Spleen (tissue), 11 donors: ENCODE measurements around the gene LEUTX. TPM values are rescaled to one million over a fixed set of nuclear protein-coding genes. Genes with fewer than 3 reads are reported as not detected.
"Not testable (repeated sequence)": the region's sequence is repeated elsewhere in the genome, so short reads cannot be mapped to it uniquely, and the experiment has no call there.

Experiments used
- DNase-seq: peaks from one replicate; pipeline ENCODE4 v3.0.0-alpha.2; 2020
- H3K27ac ChIP-seq, 8 donors: fragments of 200-600 bp; sonication (generic) in 7 of 8; 1 replicate in 4 of 8; 2 replicates in 4 of 8; pipeline versions ENCODE4 v1.5.0 to v1.8.0; 2016 to 2021; ENCODE audit warnings: inconsistent platforms in 4 of 8, mild to moderate bottlenecking in 4 of 8, moderate library complexity in 1 of 8
- H3K27me3 ChIP-seq, 7 donors: fragments of 200-600 bp; sonication (generic) in 6 of 7; replicated peaks in 1 of 7; 1 replicate in 4 of 7; 2 replicates in 3 of 7; pipeline versions ENCODE4 v1.5.0 to v1.8.0; 2016 to 2021; ENCODE audit warnings: inconsistent platforms in 3 of 7, mild to moderate bottlenecking in 1 of 7
- H3K36me3 ChIP-seq, 6 donors: fragments of 200-600 bp; sonication (generic) in 5 of 6; 1 replicate in 4 of 6; 2 replicates in 2 of 6; pipeline versions ENCODE4 v1.5.0 to v1.8.0; 2016 to 2021; ENCODE audit warnings: inconsistent platforms in 2 of 6
- H3K4me1 ChIP-seq, 6 donors: fragments of 200-600 bp; sonication (generic) in 5 of 6; 1 replicate in 3 of 6; 2 replicates in 3 of 6; pipeline versions ENCODE4 v1.5.0 to v1.8.0; 2016 to 2021; ENCODE audit warnings: inconsistent platforms in 3 of 6
- H3K4me3 ChIP-seq, 8 donors: fragments of 200-600 bp; sonication (generic) in 7 of 8; 1 replicate in 4 of 8; 2 replicates in 4 of 8; pipeline versions ENCODE4 v1.5.0 to v1.8.0; 2016 to 2021; ENCODE audit warnings: inconsistent platforms in 4 of 8, mild to moderate bottlenecking in 4 of 8, moderate library complexity in 2 of 8
- H3K9me3 ChIP-seq, 8 donors: fragments of 200-600 bp; sonication (generic) in 7 of 8; 1 replicate in 4 of 8; 2 replicates in 4 of 8; pipeline versions ENCODE4 v1.5.0 to v1.8.0; 2016 to 2021; ENCODE audit warnings: inconsistent platforms in 4 of 8
- CTCF ChIP-seq, 11 experiments: fragments of 200-600 bp in 7 of 11; fragments of 450-650 bp in 4 of 11; sonication (generic) in 4 of 11; IDR thresholded peaks in 8 of 11; conservative IDR thresholded peaks in 3 of 11; 1 replicate in 7 of 11; 2 replicates in 4 of 11; pipeline versions ENCODE4 v1.4.0 to v1.8.0; 2016 to 2021; ENCODE audit warnings: antibody characterized with exemption in 11 of 11, inconsistent platforms in 4 of 11, mild to moderate bottlenecking in 1 of 11
- POLR2A ChIP-seq, 3 donors: fragments of 450-650 bp; IDR thresholded peaks; one replicate each; pipeline ENCODE4 v1.5.1; 2017; ENCODE audit warnings: antibody characterized with exemption in 3 of 3, mild to moderate bottlenecking in 1 of 3
- POLR2AphosphoS5 ChIP-seq, 3 donors: sonication (generic); formaldehyde crosslinking; IDR thresholded peaks; one replicate each; pipeline ENCODE4 v1.5.1; 2017; ENCODE audit warnings: antibody characterized with exemption in 3 of 3
- WGBS, 5 donors: extraction: QIAGEN DNeasy Blood & Tissue Kit in 3 of 5; methylation state at CpG; one replicate each; pipeline versions ENCODE4 v1.1.5 to v1.1.7; 2013 to 2018; 5-methylcytosine and 5-hydroxymethylcytosine counted together
- intact Hi-C: fragments of 100-400 bp; cut with DNase I; formaldehyde crosslinking; loops from one replicate; pipeline ENCODE4 v1.15.0; 2023; ENCODE audit warnings: low total_unique reads
- polyA plus RNA-seq, 3 donors: library from polyadenylated mRNA; stranded (reverse); fragments of 200-250 nt; gene quantifications; one replicate each; pipeline ENCODE4 v1.2.1, GENCODE V29; 2013
- total RNA-seq, 7 donors: library from RNA; depleted of rRNA in 3 of 7; stranded (reverse); fragments of >200 nt in 3 of 7; fragmentation: NEBNext Ultra II Directional in 4 of 7; extraction: Animal tissue kit (Norgen Biotek cat#: 25700) in 4 of 7; gene quantifications; one replicate each; pipeline versions ENCODE4 v1.1.0 to v1.2.1, GENCODE V29; 2016 to 2021
- donor health status: healthy with polysubstance abuse.
- donor health status: DM: no; HTN: no; CAD: no; lungs with moderate emphysema.
- donor health status: DM: no; HTN: no; CAD: no.
- donor health status: Bipolar disorder and iron deficiency.
- donor health status: healthy.
- donor health status: DM: no; HTN: no; CAD: no.
- donor health status: DM: yes; HTN: yes; CAD: no.

Gene LEUTX
- total and polyA plus RNA-seq, 10 donors, result not detected

GRCh38 chr19:39802958-39803357 lies 24.3 kb downstream of the LEUTX start:
- no peak overlapping the region for H3K4me3 ChIP-seq
- no peaks in the 10 kb centered on the region for H3K9me3 ChIP-seq
- 40 to 59% (median 45%) methylated on average over 4 of the region's 4 CpGs for WGBS, 5 donors
- H3K27ac ChIP-seq, result no peak overlapping the region
- H3K36me3 ChIP-seq, result no peaks in the 10 kb centered on the region
- intact Hi-C loops, result no loop called here
- H3K27me3 ChIP-seq, result peaks cover 0 to 25% (median 0%) of the 10 kb centered on the region in 7 donors
- H3K4me1 ChIP-seq, result no peaks in the 10 kb centered on the region
- DNase-seq, result no peak
- TF ChIP-seq POLR2A (IDR thresholded peaks at IDR 0.05) (no peak), CTCF (IDR thresholded peaks at IDR 0.05 in 8 of 11, conservative IDR thresholded peaks at IDR 0.05 in 3 of 11) (no peak), POLR2AphosphoS5 (IDR thresholded peaks at IDR 0.05) (no peak)

GRCh38 chr19:39805104-39805503 lies 26.4 kb downstream of the LEUTX start:
- no peaks in the 10 kb centered on the region for H3K4me1 ChIP-seq
- no peak overlapping the region for H3K4me3 ChIP-seq
- H3K27ac ChIP-seq, result no peak overlapping the region
- TF ChIP-seq CTCF (IDR thresholded peaks at IDR 0.05 in 8 of 11, conservative IDR thresholded peaks at IDR 0.05 in 3 of 11) (no peak), POLR2A (IDR thresholded peaks at IDR 0.05) (no peak), POLR2AphosphoS5 (IDR thresholded peaks at IDR 0.05) (no peak)
- H3K27me3 ChIP-seq, result peaks cover 0 to 25% (median 0%) of the 10 kb centered on the region in 7 donors
- no peak for DNase-seq
- 40 to 73% (median 65%) methylated on average over 5 of the region's 5 CpGs for WGBS, 5 donors
- H3K9me3 ChIP-seq, result no peaks in the 10 kb centered on the region
- intact Hi-C loops, result no loop called here
- no peaks in the 10 kb centered on the region for H3K36me3 ChIP-seq

- 84 to 88% (median 86%) methylated on average over 5 of the region's 5 CpGs for WGBS, 5 donors
- TF ChIP-seq POLR2AphosphoS5 (IDR thresholded peaks at IDR 0.05), result no peak
- Histone ChIP-seq H3K27ac (no peak overlapping the region), H3K9me3 (no peaks in the 10 kb centered on the region), H3K27me3 (peaks cover 0 to 16% (median 0%) of the 10 kb centered on the region in 7 donors), H3K4me1 (no peaks in the 10 kb centered on the region), H3K36me3 (no peaks in the 10 kb centered on the region), H3K4me3 (no peak overlapping the region)
- intact Hi-C loops, result no loop called here
- no peak for DNase-seq
These were observed 29.3 kb downstream of the LEUTX start for GRCh38 chr19:39807846-39808364.

- 75 to 87% (median 80%) methylated on average over 7 of the region's 7 CpGs for WGBS, 5 donors
- DNase-seq, H3K4me1 ChIP-seq, H3K27me3 ChIP-seq, H3K27ac ChIP-seq, H3K9me3 ChIP-seq, intact Hi-C loops, H3K36me3 ChIP-seq, H3K4me3 ChIP-seq: not testable (repeated sequence)
These were observed 30.0 kb downstream of the LEUTX start for GRCh38 chr19:39808688-39809087.

GRCh38 chr19:39809368-39809767 lies 30.7 kb downstream of the LEUTX start:
- WGBS, 5 donors, result 92 to 98% (median 97%) methylated on average over 4 of the region's 4 CpGs
- Histone ChIP-seq H3K27me3 (peaks cover 0 to 7% (median 0%) of the 10 kb centered on the region in 7 donors), H3K4me1 (no peaks in the 10 kb centered on the region), H3K4me3 (no peak overlapping the region), H3K9me3 (no peaks in the 10 kb centered on the region), H3K27ac (no peak overlapping the region), H3K36me3 (no peaks in the 10 kb centered on the region)
- no peak for TF ChIP-seq POLR2A (IDR thresholded peaks at IDR 0.05)
- no peak for TF ChIP-seq POLR2AphosphoS5 (IDR thresholded peaks at IDR 0.05)
- no peak for TF ChIP-seq CTCF (IDR thresholded peaks at IDR 0.05 in 8 of 11, conservative IDR thresholded peaks at IDR 0.05 in 3 of 11)
- DNase-seq, result no peak
- intact Hi-C loops, result no loop called here
